Hepatocyte (in vitro differentiated cells): ENCODE data around the gene IRF5.

Experiments
- CTCF ChIP-seq: fragments of 200-600 bp; sonication (generic); IDR thresholded peaks from 2 replicates; pipeline ENCODE4 v1.5.1; 2016; ENCODE audit warnings: antibody characterized with exemption, mild to moderate bottlenecking; ENCODE audit not compliant: poor library complexity
- EZH2 ChIP-seq: fragments of 200-600 bp; sonication (generic); IDR thresholded peaks from 2 replicates; pipeline ENCODE4 v1.6.1; 2016; ENCODE audit warnings: antibody characterized with exemption, mild to moderate bottlenecking, borderline replicate concordance

- TF ChIP-seq CTCF (no peak), EZH2 (no peak)
Measured at GRCh38 chr7:128961030-128961659, 23.4 kb downstream of the IRF5 start.
